Stimulated activated CD4-positive, alpha-beta T cell treated with anti-CD3 and anti-CD28 coated beads, Interleukin-4, amount 100 ng/mL, for 24 hours (primary cell): ENCODE data around the gene TMEM47.

Experiments used
- DNase-seq: peaks from one replicate; pipeline ENCODE4 v3.0.0-alpha.2; 2020

Gene TMEM47

GRCh38 chrX:34584781-34585180 lies 72.3 kb downstream of the TMEM47 start:
- DNase-seq, result no peak

- no peak for DNase-seq
These were observed 77.0 kb downstream of the TMEM47 start for GRCh38 chrX:34580069-34580468.

GRCh38 chrX:34578237-34578636 lies 78.8 kb downstream of the TMEM47 start:
- no peak for DNase-seq
